H9 (cell line): ENCODE measurements around the gene SLC7A1. TPM values are rescaled to one million over a fixed set of nuclear protein-coding genes. Genes with fewer than 3 reads are reported as not detected.
A peak's percentile ranks its signal among the peaks of the same experiment; 100 is the strongest.

ENCODE experiments used
- DNase-seq: peaks from one replicate; pipeline ENCODE4 v3.0.0-alpha.2; 2017
- H2AFZ ChIP-seq: one replicate; pipeline ENCODE4 v1.6.1; 2013; ENCODE audit warnings: mild to moderate bottlenecking, low read length, control low read depth, moderate library complexity
- H2AK5ac ChIP-seq: 2 replicates; pipeline ENCODE4 v1.6.1; 2013; ENCODE audit warnings: low read length, control low read depth, mixed read lengths; ENCODE audit not compliant: insufficient read length
- H2BK120ac ChIP-seq: one replicate; pipeline ENCODE4 v1.6.1; 2013; ENCODE audit warnings: low read depth, mild to moderate bottlenecking, low read length, control low read depth, inconsistent platforms; ENCODE audit not compliant: poor library complexity, severe bottlenecking
- H2BK12ac ChIP-seq: 2 replicates; pipeline ENCODE4 v1.6.1; 2013; ENCODE audit warnings: low read length, control low read depth, mixed read lengths, low read depth; ENCODE audit not compliant: insufficient read length
- H2BK15ac ChIP-seq: 2 replicates; pipeline ENCODE4 v1.6.1; 2013; ENCODE audit warnings: low read depth, low read length, control low read depth
- H2BK20ac ChIP-seq: one replicate; pipeline ENCODE4 v1.6.1; 2013; ENCODE audit warnings: low read depth, mild to moderate bottlenecking, low read length, control low read depth, inconsistent platforms; ENCODE audit not compliant: poor library complexity, severe bottlenecking
- H2BK5ac ChIP-seq: 2 replicates; pipeline ENCODE4 v1.6.1; 2013; ENCODE audit warnings: low read length, control low read depth, mixed read lengths; ENCODE audit not compliant: insufficient read length
- H3K14ac ChIP-seq: 2 replicates; pipeline ENCODE4 v1.6.1; 2013; ENCODE audit warnings: low read length, control low read depth; ENCODE audit not compliant: insufficient read depth
- H3K18ac ChIP-seq: 2 replicates; pipeline ENCODE4 v1.6.1; 2013; ENCODE audit warnings: low read depth, mild to moderate bottlenecking, mixed read lengths, low read length, control low read depth; ENCODE audit not compliant: insufficient read length
- H3K23ac ChIP-seq: 2 replicates; pipeline ENCODE4 v1.6.1; 2013; ENCODE audit warnings: low read length, control low read depth, mixed read lengths, low read depth; ENCODE audit not compliant: insufficient read length
- H3K23me2 ChIP-seq: 2 replicates; pipeline ENCODE4 v1.6.1; 2013; ENCODE audit warnings: low read depth, mild to moderate bottlenecking, mixed read lengths, low read length, control low read depth; ENCODE audit not compliant: insufficient read length, poor library complexity, severe bottlenecking
- H3K27ac ChIP-seq: 2 replicates; pipeline ENCODE4 v1.5.1; 2013; ENCODE audit warnings: low read length, control low read depth, mixed read lengths, low read depth; ENCODE audit not compliant: insufficient read length
- H3K27me3 ChIP-seq: 2 replicates; pipeline ENCODE4 v1.6.1; 2013; ENCODE audit warnings: low read length, control low read depth, inconsistent platforms; ENCODE audit not compliant: insufficient read depth
- H3K4ac ChIP-seq: 2 replicates; pipeline ENCODE4 v1.6.1; 2013; ENCODE audit warnings: low read depth, mild to moderate bottlenecking, control low read depth, inconsistent platforms, low read length, moderate library complexity
- H3K4me1 ChIP-seq: 2 replicates; pipeline ENCODE4 v1.6.1; 2013; ENCODE audit warnings: low read length, control low read depth, inconsistent platforms; ENCODE audit not compliant: insufficient read depth
- H3K4me2 ChIP-seq: 2 replicates; pipeline ENCODE4 v1.6.1; 2013; ENCODE audit warnings: low read length, control low read depth, mixed read lengths; ENCODE audit not compliant: insufficient read length, insufficient read depth
- H3K56ac ChIP-seq: 2 replicates; pipeline ENCODE4 v1.6.1; 2013; ENCODE audit warnings: low read depth, mild to moderate bottlenecking, mixed read lengths, low read length, control low read depth; ENCODE audit not compliant: insufficient read length
- H3K79me1 ChIP-seq: 2 replicates; pipeline ENCODE4 v1.6.1; 2013; ENCODE audit warnings: low read depth, mild to moderate bottlenecking, moderate library complexity, low read length, control low read depth, inconsistent platforms; ENCODE audit not compliant: insufficient read depth, poor library complexity, severe bottlenecking
- H3K79me2 ChIP-seq: 2 replicates; pipeline ENCODE4 v1.6.1; 2013; ENCODE audit warnings: low read length, control low read depth, inconsistent platforms; ENCODE audit not compliant: insufficient read depth
- H3K9ac ChIP-seq: 2 replicates; pipeline ENCODE4 v1.6.1; 2013; ENCODE audit warnings: low read length, control low read depth, mixed read lengths; ENCODE audit not compliant: insufficient read length; ENCODE audit errors: extremely low read depth
- H3K9me3 ChIP-seq: one replicate; pipeline ENCODE4 v1.6.1; 2013; ENCODE audit warnings: low read depth, low read length, inconsistent platforms; ENCODE audit not compliant: control insufficient read depth
- H3T11ph ChIP-seq: one replicate; pipeline ENCODE4 v1.6.1; 2013; ENCODE audit warnings: mild to moderate bottlenecking, low read length, control low read depth, inconsistent platforms
- H4K20me1 ChIP-seq: one replicate; pipeline ENCODE4 v1.6.1; 2013; ENCODE audit not compliant: control insufficient read depth, insufficient read length, insufficient read depth
- H4K5ac ChIP-seq: 2 replicates; pipeline ENCODE4 v1.6.1; 2013; ENCODE audit warnings: low read depth, mild to moderate bottlenecking, mixed read lengths, low read length, control low read depth; ENCODE audit not compliant: insufficient read length
- H4K8ac ChIP-seq: replicated peaks from 2 replicates; pipeline ENCODE4 v1.6.1; 2013; ENCODE audit warnings: low read length, control low read depth, mixed read lengths, low read depth; ENCODE audit not compliant: insufficient read length
- H4K91ac ChIP-seq: 2 replicates; pipeline ENCODE4 v1.6.1; 2013; ENCODE audit warnings: low read depth, mild to moderate bottlenecking, moderate library complexity, mixed read lengths, low read length, control low read depth; ENCODE audit not compliant: insufficient read length
- H3K27ac Mint-ChIP-seq, 3 experiments: 2 replicates in 2 of 3; 3 replicates in 1 of 3; pipeline ENCODE4 v1.8.0; 2020 to 2021; ENCODE audit warnings: mixed read lengths in 3 of 3, mild to moderate bottlenecking in 1 of 3, moderate library complexity in 1 of 3
- H3K27me3 Mint-ChIP-seq: 2 replicates; pipeline ENCODE4 v1.8.0; 2021; ENCODE audit warnings: low read depth, mild to moderate bottlenecking, moderate library complexity, mixed read lengths
- H3K36me3 Mint-ChIP-seq, 3 experiments: 2 replicates in 2 of 3; 3 replicates in 1 of 3; pipeline ENCODE4 v1.8.0; 2020 to 2021; ENCODE audit warnings: low read depth in 3 of 3, mixed read lengths in 3 of 3; ENCODE audit not compliant: insufficient read depth in 1 of 3
- H3K4me1 Mint-ChIP-seq, 2 experiments: 2 replicates each; pipeline ENCODE4 v1.8.0; 2020; ENCODE audit warnings: mixed read lengths in 2 of 2
- H3K4me3 Mint-ChIP-seq, 2 experiments: 2 replicates in 1 of 2; 3 replicates in 1 of 2; pipeline ENCODE4 v1.8.0; 2020 to 2021; ENCODE audit warnings: mild to moderate bottlenecking in 2 of 2, mixed read lengths in 2 of 2, moderate library complexity in 1 of 2
- H3K9me3 Mint-ChIP-seq, 2 experiments: 2 replicates in 1 of 2; 3 replicates in 1 of 2; pipeline ENCODE4 v1.8.0; 2020; ENCODE audit warnings: mild to moderate bottlenecking in 2 of 2, mixed read lengths in 2 of 2, moderate library complexity in 1 of 2
- WGBS: extraction: QIAGEN DNeasy Blood & Tissue Kit; methylation state at CpG from one replicate; pipeline ENCODE4 v1.1.7; 2013; ENCODE audit warnings: missing lambda C conversion rate, low lambda C conversion rate, mixed read lengths; ENCODE audit not compliant: insufficient read length; ENCODE audit errors: extremely low coverage; 5-methylcytosine and 5-hydroxymethylcytosine counted together
- total RNA-seq: library from RNA; stranded (reverse); gene quantifications from 2 replicates; pipeline ENCODE4 v1.2.1, GENCODE V29; 2021
- TF ChIP-seq, protein P1 (sequence below): fragments of 200-600 bp; sonication (generic); conservative IDR thresholded peaks from 3 replicates; pipeline ENCODE4 v1.8.0; 2021; ENCODE audit warnings: antibody characterized with exemption, mild to moderate bottlenecking

SLC7A1 gene
- total RNA-seq, 1 experiment from 2014 or later: 109 TPM

DNA sequence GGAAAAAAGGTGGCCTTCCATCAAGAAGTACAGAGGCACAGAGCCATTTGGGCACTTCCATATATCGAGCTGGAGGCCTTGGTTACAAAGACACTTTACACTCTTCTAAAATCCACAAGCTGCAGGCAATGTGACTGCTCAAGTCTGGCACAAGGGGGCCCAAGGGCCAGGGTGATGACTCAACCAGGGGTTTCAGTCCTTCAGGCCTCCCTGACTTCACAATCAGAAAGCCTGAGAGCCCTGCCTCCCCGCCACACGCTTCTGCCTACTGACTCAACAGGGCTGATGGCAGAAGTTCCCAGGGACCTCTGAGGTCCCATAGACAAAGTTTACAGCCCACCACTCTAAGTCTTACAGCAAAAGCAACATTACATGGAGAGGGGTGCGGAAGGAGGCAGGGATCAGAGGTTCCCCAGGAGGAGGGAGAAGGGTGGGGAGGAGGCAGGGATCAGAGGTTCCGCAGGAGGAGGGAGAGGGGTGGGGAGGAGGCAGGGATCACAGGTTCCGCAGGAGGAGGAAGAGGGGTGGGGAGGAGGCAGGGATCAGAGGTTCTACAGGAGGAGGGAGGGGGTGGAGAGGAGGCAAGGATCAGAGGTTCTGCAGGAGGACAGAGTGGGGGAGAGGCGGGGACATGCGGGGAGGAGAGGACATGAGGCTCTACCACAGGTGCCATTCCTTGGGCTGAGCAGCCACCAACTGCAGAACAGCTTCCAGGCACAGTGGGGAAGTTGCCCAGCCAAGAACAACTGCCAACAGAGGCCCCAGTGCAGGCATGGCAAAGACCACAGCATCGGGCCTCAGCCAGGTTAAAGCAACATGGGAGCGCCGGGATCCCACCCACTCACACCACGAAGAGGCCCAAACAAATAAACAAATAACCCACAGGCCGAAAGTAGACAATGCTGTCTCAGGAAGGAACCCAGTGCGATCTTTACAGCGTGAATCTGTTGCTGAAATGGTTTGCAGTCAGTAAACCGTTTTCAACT lies 52.0 kb downstream of the SLC7A1 start:
- no peaks in the 10 kb centered on the region for H3K79me1 ChIP-seq
- H3K36me3 Mint-ChIP-seq: peaks cover 12 to 45% (median 27%) of the 10 kb centered on the region in 3 experiments; a peak in 6 of 7 replicates
- no peaks in the 10 kb centered on the region for H3K9me3 ChIP-seq
- H2BK12ac ChIP-seq: no peak overlapping the region
- peak overlapping the region in 1 of 3 experiments; percentile 31; a peak in 2 of 7 replicates for H3K27ac Mint-ChIP-seq
- no peak overlapping the region for H3T11ph ChIP-seq
- H3K9ac ChIP-seq: no peak overlapping the region
- H2BK5ac ChIP-seq: no peak overlapping the region
- no peaks in the 10 kb centered on the region for H3K27me3 Mint-ChIP-seq
- H2AFZ ChIP-seq: no peak overlapping the region
- H4K91ac ChIP-seq: no peak overlapping the region
- H3K27ac ChIP-seq: no peak overlapping the region
- H2BK120ac ChIP-seq: no peak overlapping the region
- no peak overlapping the region for H4K8ac ChIP-seq
- peak; percentile 47 for DNase-seq
- H2BK15ac ChIP-seq: no peak overlapping the region
- no peaks in the 10 kb centered on the region for H3K27me3 ChIP-seq
- H3K4ac ChIP-seq: no peak overlapping the region
- no peaks in the 10 kb centered on the region for H4K20me1 ChIP-seq
- H4K5ac ChIP-seq: no peak overlapping the region
- TF ChIP-seq, protein P1, sequence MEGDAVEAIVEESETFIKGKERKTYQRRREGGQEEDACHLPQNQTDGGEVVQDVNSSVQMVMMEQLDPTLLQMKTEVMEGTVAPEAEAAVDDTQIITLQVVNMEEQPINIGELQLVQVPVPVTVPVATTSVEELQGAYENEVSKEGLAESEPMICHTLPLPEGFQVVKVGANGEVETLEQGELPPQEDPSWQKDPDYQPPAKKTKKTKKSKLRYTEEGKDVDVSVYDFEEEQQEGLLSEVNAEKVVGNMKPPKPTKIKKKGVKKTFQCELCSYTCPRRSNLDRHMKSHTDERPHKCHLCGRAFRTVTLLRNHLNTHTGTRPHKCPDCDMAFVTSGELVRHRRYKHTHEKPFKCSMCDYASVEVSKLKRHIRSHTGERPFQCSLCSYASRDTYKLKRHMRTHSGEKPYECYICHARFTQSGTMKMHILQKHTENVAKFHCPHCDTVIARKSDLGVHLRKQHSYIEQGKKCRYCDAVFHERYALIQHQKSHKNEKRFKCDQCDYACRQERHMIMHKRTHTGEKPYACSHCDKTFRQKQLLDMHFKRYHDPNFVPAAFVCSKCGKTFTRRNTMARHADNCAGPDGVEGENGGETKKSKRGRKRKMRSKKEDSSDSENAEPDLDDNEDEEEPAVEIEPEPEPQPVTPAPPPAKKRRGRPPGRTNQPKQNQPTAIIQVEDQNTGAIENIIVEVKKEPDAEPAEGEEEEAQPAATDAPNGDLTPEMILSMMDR: peak; percentile 37; the same call in 1 of the 3 replicates
- peaks cover 43 to 56% of the 10 kb centered on the region in 2 experiments for H3K4me1 Mint-ChIP-seq
- no peak overlapping the region for H3K4me2 ChIP-seq
- H3K9me3 Mint-ChIP-seq: no peaks in the 10 kb centered on the region
- no peak overlapping the region for H3K4me3 Mint-ChIP-seq
- H2BK20ac ChIP-seq: no peak overlapping the region
- no CpG with 5 or more reads among the region's 16 CpGs for WGBS
- no peak overlapping the region for H3K18ac ChIP-seq
- peaks cover 17% of the 10 kb centered on the region; the same call in 1 of the 2 replicates for H3K79me2 ChIP-seq
- peaks cover 12% of the 10 kb centered on the region for H3K4me1 ChIP-seq
- no peak overlapping the region for H3K23ac ChIP-seq
- H3K14ac ChIP-seq: no peak overlapping the region; the same call in 1 of the 2 replicates
- H3K56ac ChIP-seq: no peak overlapping the region
- no peak overlapping the region for H2AK5ac ChIP-seq
- no peaks in the 10 kb centered on the region for H3K23me2 ChIP-seq
